HG03025 (cell line): ENCODE measurements around the gene CIB1.

Experiments used
- ATAC-seq: cut with Tn5 transposase; IDR thresholded peaks from one replicate; pipeline ENCODE4 v1.9.1; 2021; ENCODE audit warnings: mild to moderate bottlenecking, moderate library complexity; ENCODE audit not compliant: unreplicated experiment, low FRiP score

Gene CIB1

DNA sequence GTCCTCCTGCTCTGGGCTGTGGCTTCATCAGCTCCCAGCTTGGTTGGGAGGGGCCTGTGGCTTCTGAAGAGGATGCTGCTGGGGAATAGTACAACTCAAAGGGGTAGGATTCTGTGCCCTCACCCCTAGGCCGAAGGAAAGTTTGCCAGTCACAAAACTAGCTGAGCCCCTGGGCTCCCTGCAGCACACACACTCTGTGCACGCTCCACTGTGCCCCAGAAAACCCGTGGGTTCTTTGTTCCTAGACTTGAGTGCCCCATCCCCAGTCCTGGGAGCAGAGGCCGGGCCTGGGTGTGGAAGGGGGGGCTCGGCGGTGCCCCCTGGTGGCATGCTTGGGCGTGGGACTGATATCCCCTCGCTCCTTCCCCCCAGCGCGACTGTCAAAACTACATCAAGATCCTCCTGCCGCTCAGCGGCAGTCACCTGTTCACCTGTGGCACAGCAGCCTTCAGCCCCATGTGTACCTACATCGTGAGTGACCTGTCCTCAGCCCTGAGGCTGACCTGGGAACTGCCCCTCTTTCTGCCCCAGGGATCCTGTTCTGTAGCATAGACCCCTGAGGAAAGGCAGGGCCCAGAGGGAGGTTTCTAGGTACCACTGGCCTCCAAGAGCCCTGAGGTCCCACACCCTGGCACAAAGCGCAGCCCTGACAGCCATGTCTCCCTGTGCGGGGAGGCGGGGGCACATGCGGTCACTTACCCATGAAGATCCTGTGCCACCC lies 14.2 kb downstream of the CIB1 start:
- ATAC-seq: no peak

- no peak for ATAC-seq
Observed at GRCh38 chr15:90217671-90218394, 15.9 kb downstream of the CIB1 start.

DNA sequence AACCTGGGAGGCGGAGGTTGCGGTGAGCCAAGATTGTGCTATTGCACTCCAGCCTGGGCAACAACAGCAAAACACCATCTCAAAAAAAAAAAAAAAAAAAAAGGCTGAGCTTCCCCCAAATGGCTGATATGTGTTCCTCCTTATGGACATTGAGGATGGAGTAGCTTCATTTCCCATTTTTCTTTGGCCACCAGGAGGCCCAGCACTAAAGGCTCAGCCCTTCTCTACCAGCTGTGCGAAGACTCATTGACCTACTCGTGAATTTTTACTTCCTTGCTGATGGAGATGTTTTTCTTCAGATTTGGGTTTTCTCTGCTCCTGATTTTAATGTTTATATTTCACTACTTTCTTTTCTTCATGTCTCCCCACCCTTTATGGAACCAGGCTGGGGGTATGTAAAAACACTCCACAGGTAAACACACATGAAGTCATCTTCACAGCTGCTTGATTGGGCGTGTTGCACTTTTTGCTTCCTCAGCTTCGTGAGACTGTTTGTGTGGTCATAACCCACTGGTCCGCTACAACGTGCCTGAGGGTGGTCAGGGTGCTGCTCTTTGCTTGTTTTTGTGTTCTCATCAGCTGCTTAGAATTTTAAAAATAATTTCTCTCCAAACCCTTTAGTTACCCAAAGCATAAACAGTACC lies 19.1 kb downstream of the CIB1 start:
- no peak for ATAC-seq

- no peak for ATAC-seq
Observed at GRCh38 chr15:90213818-90214204, 19.9 kb downstream of the CIB1 start.

DNA sequence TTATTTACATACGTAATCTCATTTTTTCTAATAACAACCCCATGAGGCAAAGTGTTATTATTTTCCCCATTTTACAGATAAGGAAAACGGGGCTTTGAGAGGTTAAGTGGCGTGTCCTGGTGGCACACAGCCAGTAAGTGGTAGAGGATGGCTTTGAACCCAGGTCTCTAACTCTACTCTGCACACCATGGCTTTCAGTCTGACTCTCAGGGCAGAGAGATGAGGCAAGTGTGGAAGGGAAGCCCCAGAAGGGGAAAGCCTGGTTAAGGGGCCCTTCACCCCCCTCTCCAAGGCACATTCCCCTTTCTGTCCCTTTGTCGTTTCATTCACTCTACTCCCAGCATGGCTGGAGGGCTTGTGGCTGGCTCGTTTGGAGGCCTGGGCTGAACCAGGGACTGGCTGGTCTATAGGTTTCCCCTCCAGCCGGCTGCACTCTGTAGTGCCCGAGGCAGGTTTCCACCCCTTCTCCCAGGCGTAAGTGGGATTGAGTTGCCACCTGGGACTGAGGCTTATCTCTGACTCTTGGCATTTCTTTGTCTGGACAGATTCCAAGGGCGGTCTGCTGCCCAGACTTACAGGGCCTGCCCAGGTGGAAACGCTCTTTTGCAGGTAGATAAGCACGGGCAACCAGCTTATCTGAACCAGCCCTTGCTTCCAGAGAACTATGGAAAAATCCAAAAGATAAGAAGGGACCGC lies 20.5 kb downstream of the CIB1 start:
- no peak for ATAC-seq

GRCh38 chr15:90212221-90213098 lies 21.3 kb downstream of the CIB1 start:
- ATAC-seq: no peak

DNA sequence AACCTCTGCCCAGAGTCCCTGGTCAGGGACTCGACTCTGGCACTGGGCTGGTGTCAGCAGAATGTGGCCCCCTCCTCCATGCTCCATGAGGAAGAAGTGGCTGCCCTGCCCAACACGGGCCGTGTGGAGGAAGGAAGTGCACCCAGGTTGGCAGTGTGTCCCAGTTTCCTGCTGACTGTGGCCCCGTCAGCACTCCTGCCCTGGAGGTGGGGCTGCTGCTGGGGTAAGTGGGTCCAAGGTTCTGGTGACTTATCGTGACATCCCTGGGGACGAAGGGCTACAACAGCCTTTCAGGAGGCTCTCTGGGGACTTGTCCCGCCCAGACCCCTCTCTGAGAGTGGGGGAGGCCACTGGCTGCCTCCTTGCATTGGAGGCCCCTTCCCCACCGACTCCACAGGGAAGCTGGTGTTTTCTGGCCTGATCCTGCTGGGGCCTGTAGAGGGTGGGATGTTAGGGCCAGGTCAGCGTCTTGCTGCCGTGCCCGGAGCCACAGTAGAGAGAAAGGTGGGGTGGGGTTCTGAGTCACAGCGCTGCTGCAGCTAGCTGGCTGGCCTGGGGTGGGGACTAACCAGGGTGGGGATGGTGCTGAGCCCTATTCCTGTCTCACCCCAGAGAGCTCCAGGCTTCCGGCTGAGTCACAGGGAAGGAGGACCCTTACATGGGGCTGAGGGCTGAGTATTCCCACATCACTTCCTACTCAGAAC lies 22.1 kb downstream of the CIB1 start:
- ATAC-seq: no peak

DNA sequence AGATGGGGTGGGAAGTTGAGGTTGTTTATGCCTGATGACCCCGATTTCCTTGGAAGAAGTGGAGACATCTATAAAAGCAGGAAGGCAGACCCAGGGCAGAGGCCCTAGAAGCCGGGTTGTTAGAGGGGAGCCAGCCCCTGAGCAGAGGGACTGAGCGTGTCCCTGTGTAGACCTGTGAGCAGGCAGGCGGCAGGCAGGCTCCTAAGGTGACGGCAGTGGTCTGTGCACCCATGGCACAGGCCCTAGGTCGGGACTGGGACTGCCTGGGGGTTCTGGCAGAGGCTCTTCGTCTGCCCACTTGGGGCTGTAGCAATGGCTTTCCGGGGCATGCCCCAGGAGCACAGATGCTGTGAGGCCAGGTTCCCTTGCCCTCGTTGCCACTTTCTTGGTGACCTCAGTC lies 22.7 kb downstream of the CIB1 start:
- no peak for ATAC-seq

- ATAC-seq: no peak
Observed at GRCh38 chr15:90210593-90210992, 23.1 kb downstream of the CIB1 start.

GRCh38 chr15:90209591-90209990 lies 24.1 kb downstream of the CIB1 start:
- no peak for ATAC-seq

DNA sequence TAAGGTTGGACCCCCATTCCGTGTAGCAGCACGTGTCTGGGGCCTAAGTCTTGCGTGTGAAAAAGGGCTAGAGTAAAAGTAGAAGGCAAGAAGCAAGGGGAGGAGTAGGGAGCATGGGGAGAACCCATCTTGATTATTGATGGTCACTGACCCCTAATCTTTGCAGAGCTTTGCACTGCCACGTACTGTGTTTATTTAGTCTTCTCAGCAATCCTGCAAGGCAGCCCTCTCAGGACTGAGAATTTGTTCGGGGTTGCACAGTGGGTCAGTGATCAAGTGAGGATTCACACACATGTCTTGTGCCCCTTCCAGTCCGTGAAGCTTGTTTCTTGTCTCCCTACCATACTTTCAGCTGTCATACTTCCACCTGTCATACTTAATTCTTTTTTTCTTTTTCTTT lies 25.4 kb downstream of the CIB1 start:
- no peak for ATAC-seq

- no peak for ATAC-seq
Observed at GRCh38 chr15:90207252-90207651, 26.5 kb downstream of the CIB1 start.

DNA sequence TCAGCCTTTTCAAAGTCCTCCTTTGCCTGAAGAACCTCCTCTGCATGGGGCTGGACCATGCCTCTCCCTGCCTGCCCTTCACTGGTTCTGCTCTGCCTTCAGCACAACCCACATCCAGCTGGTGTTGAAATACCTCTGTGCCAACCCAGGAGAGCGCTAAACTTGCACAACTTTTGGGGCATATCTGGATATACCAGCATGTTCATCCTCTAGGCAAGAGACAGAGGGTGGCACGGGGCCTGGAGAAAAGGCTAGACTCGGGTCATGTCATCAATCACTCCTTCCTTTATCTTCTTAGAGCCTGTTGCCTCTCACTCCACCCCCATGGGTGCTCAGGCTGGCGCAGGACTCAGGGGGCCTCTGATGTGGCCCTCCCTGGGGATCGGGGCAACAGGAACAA lies 27.9 kb downstream of the CIB1 start:
- no peak for ATAC-seq

DNA sequence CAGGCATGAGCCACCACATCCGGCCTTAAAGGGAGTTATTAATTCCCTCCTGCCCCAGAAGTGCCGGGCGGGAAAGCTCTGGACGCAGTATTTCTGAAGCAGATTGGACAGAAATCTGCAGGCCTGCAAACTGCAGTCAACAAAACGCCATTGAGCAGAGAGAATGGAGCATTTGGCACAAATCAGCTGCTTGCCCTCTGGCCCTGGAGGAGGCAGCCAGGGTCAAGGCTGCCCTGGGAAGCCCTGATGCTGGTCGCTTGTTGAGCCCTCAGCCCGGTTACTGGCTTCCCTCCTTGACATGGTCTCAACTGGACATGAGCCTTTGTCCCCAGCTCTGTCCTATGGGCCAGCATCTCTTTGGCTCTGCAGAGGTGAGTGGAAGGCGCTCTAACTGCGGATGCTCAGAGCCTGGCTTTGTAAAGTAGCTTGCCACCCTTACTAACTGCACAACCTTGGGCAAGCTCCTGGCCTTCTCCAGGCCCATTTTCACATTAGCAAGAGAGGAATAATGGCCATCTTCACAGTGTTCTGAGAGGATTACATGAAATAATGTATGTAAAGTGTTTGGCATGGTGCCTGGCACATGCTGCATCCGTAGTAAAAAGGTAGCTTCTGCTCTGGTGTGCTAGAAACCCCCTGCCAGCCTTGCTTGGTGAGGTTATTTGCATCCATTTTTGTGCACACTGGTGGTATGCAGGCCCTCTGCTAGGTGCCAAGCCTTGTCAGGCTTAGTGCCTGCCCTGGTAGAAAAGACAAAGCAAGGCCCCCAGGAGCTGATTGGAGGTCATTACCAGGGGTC lies 28.5 kb downstream of the CIB1 start:
- ATAC-seq: no peak

DNA sequence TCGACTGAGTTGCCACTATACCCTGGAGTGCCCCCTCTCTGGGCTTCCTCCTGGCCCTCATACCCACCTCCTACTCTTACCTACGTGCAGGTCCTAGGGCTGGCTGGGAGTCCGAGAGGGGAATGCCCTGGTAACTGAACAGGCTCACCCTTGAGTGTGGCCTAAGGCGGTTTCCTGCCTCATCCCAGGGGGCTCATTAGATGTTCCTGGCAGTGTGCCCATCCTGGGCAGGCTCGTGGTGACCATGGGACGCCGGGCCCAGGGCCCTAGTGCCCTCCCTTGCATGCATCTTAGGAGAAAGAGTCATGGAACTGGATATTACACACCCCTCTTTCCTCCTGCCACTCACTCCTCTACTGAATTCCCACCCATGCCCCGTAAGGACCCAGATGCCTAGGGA lies 29.8 kb downstream of the CIB1 start:
- ATAC-seq: no peak

GRCh38 chr15:90203473-90203872 lies 30.3 kb downstream of the CIB1 start:
- no peak for ATAC-seq

DNA sequence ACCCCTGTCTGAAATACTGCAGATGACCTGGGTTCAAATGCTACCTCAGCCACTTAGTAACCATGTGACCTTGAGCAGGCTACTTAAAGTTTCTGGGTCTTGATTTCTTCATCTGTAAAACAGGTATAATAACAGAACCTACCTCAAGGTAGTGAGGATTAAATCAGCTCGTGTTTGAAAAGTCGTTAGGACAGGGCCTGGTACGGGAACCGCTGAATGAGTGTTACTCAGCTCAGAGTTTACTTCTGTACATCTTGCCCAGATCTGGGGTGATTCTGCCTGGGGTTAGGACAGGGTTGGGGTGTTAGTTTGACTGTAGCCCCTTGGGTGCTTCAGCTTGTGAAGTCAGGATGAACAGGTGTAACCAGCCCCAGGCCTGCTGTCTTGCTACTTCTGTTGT lies 30.8 kb downstream of the CIB1 start:
- no peak for ATAC-seq

- ATAC-seq: no peak
Observed at GRCh38 chr15:90201944-90202375, 31.8 kb downstream of the CIB1 start.
